ENCODE measurements around the gene TF. TPM values are rescaled to one million over a fixed set of nuclear protein-coding genes. Genes with fewer than 3 reads are reported as not detected.
"Not testable (repeated sequence)": the region's sequence is repeated elsewhere in the genome, so short reads cannot be mapped to it uniquely, and the experiment has no call there.

Gene TF
- total RNA-seq, 1 donor from 2014 or later = 2.5 TPM

GRCh38 chr3:133765256-133765655 is 19.1 kb downstream of the TF start:
- no peak for DNase-seq

- DNase-seq = no peak
Observed at GRCh38 chr3:133767607-133768006, 21.4 kb downstream of the TF start.

- no peak for DNase-seq
Observed at GRCh38 chr3:133769536-133769935, 23.3 kb downstream of the TF start.

- no peak for DNase-seq
Observed at GRCh38 chr3:133773732-133774131, 27.5 kb downstream of the TF start.

- no peak for DNase-seq
Observed at GRCh38 chr3:133775309-133775708, 29.1 kb downstream of the TF start.

GRCh38 chr3:133775835-133776234 is 29.6 kb downstream of the TF start:
- DNase-seq = no peak

- no peak for DNase-seq
Observed at GRCh38 chr3:133776794-133777438, 30.7 kb downstream of the TF start.

GRCh38 chr3:133777807-133778568 is 31.8 kb downstream of the TF start:
- DNase-seq = no peak

GRCh38 chr3:133779626-133780203 is 33.5 kb downstream of the TF start:
- DNase-seq = no peak

- not testable (repeated sequence) for DNase-seq
Observed at GRCh38 chr3:133780756-133781155, 34.6 kb downstream of the TF start.

- DNase-seq = no peak
Observed at GRCh38 chr3:133781570-133781969, 35.4 kb downstream of the TF start.

- no peak for DNase-seq
Observed at GRCh38 chr3:133782454-133782853, 36.3 kb downstream of the TF start.

GRCh38 chr3:133783762-133784161 is 37.6 kb downstream of the TF start:
- DNase-seq = no peak

- no peak for DNase-seq
Observed at GRCh38 chr3:133788024-133788423, 41.8 kb downstream of the TF start.

GRCh38 chr3:133792171-133792763 is 46.1 kb downstream of the TF start:
- DNase-seq = no peak

GRCh38 chr3:133797396-133798105 is 51.4 kb downstream of the TF start:
- no peak for DNase-seq

GRCh38 chr3:133799794-133800585 is 53.8 kb downstream of the TF start:
- no peak for DNase-seq

GRCh38 chr3:133803469-133803868 is 57.3 kb downstream of the TF start:
- no peak for DNase-seq

- no peak for DNase-seq
Observed at GRCh38 chr3:133804896-133805295, 58.7 kb downstream of the TF start.

- no peak for DNase-seq
Observed at GRCh38 chr3:133805384-133805701, 59.1 kb downstream of the TF start.

GRCh38 chr3:133805702-133806475 is 59.7 kb downstream of the TF start, which contains the start of gene SRPRB:
Gene SRPRB (plus strand): TSS chr3:133805815. CDS start chr3:133805849, 34 bp downstream.
- DNase-seq = peak; percentile 95

All from occipital lobe (tissue), 2 donors.